AG04449 (cell line): ENCODE data around the gene PLEKHG7.

ENCODE experiments used
- CTCF ChIA-PET: fragments of 350-600 bp; formaldehyde crosslinking; extraction: SDS; loops from one replicate; lab custom pipeline; 2021; ENCODE audit warnings: antibody characterized with exemption; lab: Yijun Ruan, JAX
- POLR2A ChIA-PET: fragments of 400-600, 350-600 bp; formaldehyde crosslinking; extraction: SDS; loops from one replicate; lab custom pipeline; 2020; ENCODE audit warnings: antibody characterized with exemption, inconsistent platforms; lab: Yijun Ruan, JAX
- DNase-seq: peaks from one replicate; pipeline ENCODE4 v3.0.0-alpha.2; 2010; ENCODE audit warnings: low read depth, low spot score
- H3K4me3 ChIP-seq: 2 replicates; pipeline ENCODE4 v1.5.1; 2011; ENCODE audit warnings: low read depth, mild to moderate bottlenecking, control low read depth, low read length
- CTCF ChIP-seq: IDR thresholded peaks from one replicate; pipeline ENCODE4 v1.5.1; 2011; ENCODE audit warnings: mild to moderate bottlenecking, moderate library complexity, low read length, control low read depth, inconsistent platforms; ENCODE audit not compliant: insufficient read depth; ENCODE audit errors: missing control alignments

Gene PLEKHG7

GRCh38 chr12:92701441-92701840, 1.3 kb upstream of the PLEKHG7 start:
- TF ChIP-seq CTCF = no peak
- CTCF ChIA-PET = no interaction called here
- POLR2A ChIA-PET = no interaction called here
- H3K4me3 ChIP-seq = no peak overlapping the region
- DNase-seq = no peak

- no peak for DNase-seq
- CTCF ChIA-PET = no interaction called here
- H3K4me3 ChIP-seq = no peak overlapping the region
- TF ChIP-seq CTCF = no peak
- POLR2A ChIA-PET = no interaction called here
Observed at GRCh38 chr12:92703786-92704185, 997 bp downstream of the PLEKHG7 start.

- CTCF ChIA-PET = no interaction called here
- no peak for TF ChIP-seq CTCF
- DNase-seq = no peak
- no peak overlapping the region for H3K4me3 ChIP-seq
- POLR2A ChIA-PET = no interaction called here
Observed at GRCh38 chr12:92706594-92706993, 3.8 kb downstream of the PLEKHG7 start.

GRCh38 chr12:92707926-92708325, 5.1 kb downstream of the PLEKHG7 start:
- no peak for DNase-seq
- CTCF ChIA-PET = no interaction called here
- no peak overlapping the region for H3K4me3 ChIP-seq
- POLR2A ChIA-PET = no interaction called here
- TF ChIP-seq CTCF = no peak

- no peak overlapping the region for H3K4me3 ChIP-seq
- no peak for DNase-seq
- TF ChIP-seq CTCF = no peak
- CTCF ChIA-PET = no interaction called here
- POLR2A ChIA-PET = no interaction called here
Observed at GRCh38 chr12:92715625-92716024, 12.8 kb downstream of the PLEKHG7 start.

GRCh38 chr12:92717202-92717601, 14.4 kb downstream of the PLEKHG7 start:
- ChIA-PET POLR2A (no interaction called here), CTCF (no interaction called here)
- DNase-seq = no peak
- peak; percentile 4 for TF ChIP-seq CTCF
- no peak overlapping the region for H3K4me3 ChIP-seq
